ENCODE measurements around the gene KPRP. TPM values are rescaled to one million over a fixed set of nuclear protein-coding genes. Genes with fewer than 3 reads are reported as not detected.

Gene KPRP
- total RNA-seq, 1 donor from 2014 or later, result not detected

- intact Hi-C loops (cut with DNase I), result no loop called here
- ATAC-seq, result no peak
Measured at GRCh38 chr1:152761609-152762213, 3.9 kb downstream of the KPRP start.

GRCh38 chr1:152768847-152769533, 11.2 kb downstream of the KPRP start:
- DNase-seq (ENCODE audit: missing footprints), result no peak
- ATAC-seq, result no peak
- intact Hi-C loops (cut with DNase I), result no loop called here

More at GRCh38 chr1:152761609-152762213, 3.9 kb downstream of the KPRP start:
- DNase-seq (ENCODE audit: missing footprints), result no peak

- intact Hi-C loops (cut with DNase I), result no loop called here
- no peak for ATAC-seq
- DNase-seq (ENCODE audit: missing footprints), result no peak
Measured at GRCh38 chr1:152770411-152770810, 12.6 kb downstream of the KPRP start.

- no peak for ATAC-seq
- no peak for DNase-seq (ENCODE audit: missing footprints)
- intact Hi-C loops (cut with DNase I), result no loop called here
Measured at GRCh38 chr1:152774875-152775274, 17.1 kb downstream of the KPRP start, which contains the start of gene LCE1F. LCE1F (plus strand) TSS chr1:152775140; CDS start chr1:152776372, 1,232 bp downstream.

- intact Hi-C loops (cut with DNase I), result no loop called here
- ATAC-seq, result no peak
- DNase-seq (ENCODE audit: missing footprints), result no peak
Measured at GRCh38 chr1:152776361-152776760, 18.5 kb downstream of the KPRP start.

GRCh38 chr1:152777510-152778137, 19.8 kb downstream of the KPRP start:
- DNase-seq (ENCODE audit: missing footprints) (no peak), ATAC-seq (no peak)

GRCh38 chr1:152783095-152783494, 25.3 kb downstream of the KPRP start:
- intact Hi-C loops (cut with DNase I), result no loop called here
- ATAC-seq, result no peak
- DNase-seq (ENCODE audit: missing footprints), result no peak

More at GRCh38 chr1:152777510-152778137, 19.8 kb downstream of the KPRP start:
- intact Hi-C loops (cut with DNase I), result no loop called here

GRCh38 chr1:152786077-152786476, 28.3 kb downstream of the KPRP start, which contains the start of gene LCE1E:
LCE1E (plus strand) TSS chr1:152786257; CDS start chr1:152787300, 1,043 bp downstream.
- DNase-seq (ENCODE audit: missing footprints) (no peak), ATAC-seq (no peak)
- intact Hi-C loops (cut with DNase I), result no loop called here

GRCh38 chr1:152795686-152796085, 37.9 kb downstream of the KPRP start:
- no peak for DNase-seq (ENCODE audit: missing footprints)
- intact Hi-C loops (cut with DNase I), result no loop called here
- ATAC-seq, result no peak

- ATAC-seq (no peak), DNase-seq (ENCODE audit: missing footprints) (no peak)
- intact Hi-C loops (cut with DNase I), result no loop called here
Measured at GRCh38 chr1:152796421-152796820, 38.6 kb downstream of the KPRP start, which contains the start of gene LCE1D. LCE1D (plus strand) TSS chr1:152796721; CDS start chr1:152797795, 1,074 bp downstream.

GRCh38 chr1:152801333-152801732, 43.5 kb downstream of the KPRP start:
- DNase-seq (ENCODE audit: missing footprints), result no peak
- intact Hi-C loops (cut with DNase I), result no loop called here
- ATAC-seq, result no peak

GRCh38 chr1:152806576-152806975, 48.8 kb downstream of the KPRP start, which contains the start of gene LCE1C:
LCE1C (minus strand) TSS chr1:152806651; CDS start chr1:152805478, 1,173 bp downstream.
- DNase-seq (ENCODE audit: missing footprints) (no peak), ATAC-seq (no peak)
- intact Hi-C loops (cut with DNase I), result no loop called here

GRCh38 chr1:152811050-152811449, 53.2 kb downstream of the KPRP start:
- intact Hi-C loops (cut with DNase I), result no loop called here
- DNase-seq (ENCODE audit: missing footprints), result no peak
- no peak for ATAC-seq

Other genes with a start within 250 kb of the KPRP start
- gene LCE5A, start 247.2 kb upstream of the KPRP start, total RNA-seq, result not detected
- gene CRCT1, start 243.5 kb upstream of the KPRP start, total RNA-seq, result not detected
- not detected for gene LCE3E, start 191.2 kb upstream of the KPRP start, total RNA-seq
- not detected for gene LCE3D, start 177.5 kb upstream of the KPRP start, total RNA-seq
- gene LCE3C, start 157.8 kb upstream of the KPRP start, total RNA-seq, result not detected
- gene LCE3B, start 144.2 kb upstream of the KPRP start, total RNA-seq, result not detected
- not detected for gene LCE3A, start 134.9 kb upstream of the KPRP start, total RNA-seq
- not detected for gene LCE2D, start 94.6 kb upstream of the KPRP start, total RNA-seq
- not detected for gene LCE2C, start 82.7 kb upstream of the KPRP start, total RNA-seq
- gene LCE2B, start 71.9 kb upstream of the KPRP start, total RNA-seq, result not detected
- not detected for gene LCE2A, start 59.7 kb upstream of the KPRP start, total RNA-seq
- not detected for gene LCE4A, start 49.9 kb upstream of the KPRP start, total RNA-seq
- not detected for gene LCE1F, start 17.1 kb downstream of the KPRP start, total RNA-seq
- not detected for gene LCE1E, start 28.2 kb downstream of the KPRP start, total RNA-seq
- not detected for gene LCE1D, start 38.7 kb downstream of the KPRP start, total RNA-seq
- gene LCE1C, start 48.6 kb downstream of the KPRP start, total RNA-seq, result not detected
- gene LCE1B, start 53.9 kb downstream of the KPRP start, total RNA-seq, result not detected
- not detected for gene LCE1A, start 69.4 kb downstream of the KPRP start, total RNA-seq
- not detected for gene LCE6A, start 84.8 kb downstream of the KPRP start, total RNA-seq
- gene LCE7A, start 102.0 kb downstream of the KPRP start, total RNA-seq, result not detected
- gene SMCP, start 120.3 kb downstream of the KPRP start, total RNA-seq, result not detected
- not detected for gene IVL, start 150.5 kb downstream of the KPRP start, total RNA-seq
- gene SPRR5, start 189.2 kb downstream of the KPRP start, total RNA-seq, result not detected
- not detected for gene SPRR4, start 212.6 kb downstream of the KPRP start, total RNA-seq
- gene SPRR1A, start 226.1 kb downstream of the KPRP start, total RNA-seq, result not detected
- gene SPRR3, start 243.7 kb downstream of the KPRP start, total RNA-seq, result not detected